GM12878 (cell line): ENCODE measurements around the gene PPP1R10.

Experiments
- EP300 ChIP-seq, 2 experiments: fragments of 150-350 bp in 1 of 2; IDR thresholded peaks; 2 replicates each; pipeline ENCODE4 v1.6.1; 2011 to 2012; ENCODE audit warnings: low read depth in 2 of 2, low read length in 2 of 2, borderline replicate concordance in 1 of 2, improper control_type of control experiment in 1 of 2, inconsistent platforms in 1 of 2; ENCODE audit not compliant: control insufficient read depth in 1 of 2
- PAX8 ChIP-seq: fragments of 450-650 bp; IDR thresholded peaks from 2 replicates; pipeline ENCODE4 v1.6.1; 2017; ENCODE audit warnings: mild to moderate bottlenecking, moderate library complexity
- POLR2AphosphoS2 ChIP-seq: IDR thresholded peaks from 2 replicates; pipeline ENCODE4 v1.6.1; 2011; ENCODE audit warnings: low read depth, mild to moderate bottlenecking, low read length, improper control_type of control experiment, moderate library complexity
- POLR2AphosphoS5 ChIP-seq: IDR thresholded peaks from 2 replicates; pipeline ENCODE4 v1.6.1; 2011; ENCODE audit warnings: mild to moderate bottlenecking, low read length, inconsistent platforms
- TF ChIP-seq, protein P1 (sequence below), 3 experiments: IDR thresholded peaks in 2 of 3; conservative IDR thresholded peaks in 1 of 3; 2 replicates each; pipeline ENCODE4 v1.5.1; 2011; ENCODE audit warnings: low read depth in 3 of 3, low read length in 3 of 3, mild to moderate bottlenecking in 3 of 3, control low read depth in 2 of 3, moderate library complexity in 2 of 3, inconsistent platforms in 1 of 3, mixed read lengths in 1 of 3; ENCODE audit not compliant: control insufficient read depth in 2 of 3, insufficient read depth in 1 of 3; ENCODE audit errors: extremely low read depth in 1 of 3

DNA sequence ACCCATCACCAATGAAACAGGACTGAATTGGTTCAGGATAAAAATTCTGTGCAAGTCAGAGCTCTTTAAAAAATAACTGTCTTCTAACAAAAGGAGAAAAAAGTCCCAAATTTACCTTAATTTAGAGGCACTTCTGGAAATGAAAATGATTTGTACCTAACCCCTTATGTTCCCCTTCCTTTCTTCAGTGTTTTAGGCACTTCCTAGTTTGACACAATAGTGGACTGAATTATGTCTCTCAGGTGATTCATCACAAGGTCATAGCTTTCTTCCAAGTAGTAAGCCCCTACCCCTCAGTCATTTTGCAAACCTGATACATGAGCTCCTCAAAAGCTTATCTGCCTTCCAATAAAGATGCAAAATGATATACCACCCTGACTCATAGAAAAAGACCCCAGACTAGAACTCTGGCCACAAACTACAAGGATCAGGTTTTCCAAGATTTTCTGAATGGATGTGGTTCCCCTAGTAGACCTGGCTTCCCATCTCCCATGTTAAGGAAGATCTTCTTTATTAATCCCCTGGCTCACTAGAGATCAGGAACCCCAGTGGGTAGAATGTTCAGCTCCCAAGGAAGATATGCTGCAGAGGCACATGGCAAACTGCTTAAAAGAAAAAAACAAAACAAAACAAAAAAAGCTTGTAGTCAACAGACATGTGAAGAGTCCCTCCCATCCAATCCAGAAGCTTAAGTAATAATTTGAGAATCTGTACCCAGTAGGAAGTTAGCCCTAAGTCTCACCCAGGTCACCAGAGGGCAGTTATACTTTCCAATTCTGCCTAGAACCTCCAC, 3.6 kb downstream of the PPP1R10 start:
- TF ChIP-seq POLR2AphosphoS5 (no peak), PAX8 (no peak), POLR2AphosphoS2 (no peak), EP300 (IDR thresholded peaks at IDR 0.05; ENCODE audit: borderline replicate concordance in 1 of 2, control insufficient read depth in 1 of 2, low read depth in 2 of 2, low read length in 2 of 2) (no peak)
- TF ChIP-seq, protein P1, sequence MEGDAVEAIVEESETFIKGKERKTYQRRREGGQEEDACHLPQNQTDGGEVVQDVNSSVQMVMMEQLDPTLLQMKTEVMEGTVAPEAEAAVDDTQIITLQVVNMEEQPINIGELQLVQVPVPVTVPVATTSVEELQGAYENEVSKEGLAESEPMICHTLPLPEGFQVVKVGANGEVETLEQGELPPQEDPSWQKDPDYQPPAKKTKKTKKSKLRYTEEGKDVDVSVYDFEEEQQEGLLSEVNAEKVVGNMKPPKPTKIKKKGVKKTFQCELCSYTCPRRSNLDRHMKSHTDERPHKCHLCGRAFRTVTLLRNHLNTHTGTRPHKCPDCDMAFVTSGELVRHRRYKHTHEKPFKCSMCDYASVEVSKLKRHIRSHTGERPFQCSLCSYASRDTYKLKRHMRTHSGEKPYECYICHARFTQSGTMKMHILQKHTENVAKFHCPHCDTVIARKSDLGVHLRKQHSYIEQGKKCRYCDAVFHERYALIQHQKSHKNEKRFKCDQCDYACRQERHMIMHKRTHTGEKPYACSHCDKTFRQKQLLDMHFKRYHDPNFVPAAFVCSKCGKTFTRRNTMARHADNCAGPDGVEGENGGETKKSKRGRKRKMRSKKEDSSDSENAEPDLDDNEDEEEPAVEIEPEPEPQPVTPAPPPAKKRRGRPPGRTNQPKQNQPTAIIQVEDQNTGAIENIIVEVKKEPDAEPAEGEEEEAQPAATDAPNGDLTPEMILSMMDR (IDR thresholded peaks at IDR 0.05 in 2 of 3, conservative IDR thresholded peaks at IDR 0.05 in 1 of 3; ENCODE audit: control insufficient read depth in 2 of 3, extremely low read depth in 1 of 3, insufficient read depth in 1 of 3, low read depth in 3 of 3, low read length in 3 of 3): no peak
